Caco-2 (cell line): ENCODE results near the gene RAB42. TPM values are rescaled to one million over a fixed set of nuclear protein-coding genes. Genes with fewer than 3 reads are reported as not detected.
A peak's percentile ranks its signal among the peaks of the same experiment; 100 is the strongest.

ENCODE experiments used
- BruUV-seq: library from RNA; stranded (reverse); fragments of 400-500 nt; replicated peaks from 2 replicates; lab custom pipeline; 2021; lab: Mats Ljungman, UMichigan
- CTCF ChIA-PET: fragments of 300-600 bp; sonication (Branson Sonifier 250); formaldehyde crosslinking; loops from one replicate; lab custom pipeline; 2022; ENCODE audit warnings: antibody characterized with exemption; lab: Charles Lee
- POLR2A ChIA-PET: fragments of 300-600 bp; sonication (Branson Sonifier 250); formaldehyde crosslinking; loops from one replicate; lab custom pipeline; 2022; ENCODE audit warnings: antibody characterized with exemption; lab: Charles Lee
- DNase-seq, 2 experiments: peaks; one replicate each; pipeline versions ENCODE4 v3.0.0 to v3.0.0-alpha.2; 2020 to 2022
- H3K27me3 ChIP-seq: replicated peaks from 2 replicates; pipeline ENCODE4 v1.6.0; 2011; ENCODE audit warnings: low read length; ENCODE audit not compliant: control insufficient read depth, insufficient read depth
- H3K36me3 ChIP-seq: 2 replicates; pipeline ENCODE4 v1.5.1; 2011; ENCODE audit warnings: low read length; ENCODE audit not compliant: control insufficient read depth, insufficient read depth
- H3K4me1 ChIP-seq: fragments of 250-450 bp; sonication (Bioruptor Pico); 2 replicates; pipeline ENCODE4 v1.5.1; 2020; ENCODE audit warnings: mild to moderate bottlenecking
- H3K4me3 ChIP-seq: 2 replicates; pipeline ENCODE4 v1.5.1; 2011; ENCODE audit warnings: low read depth, mild to moderate bottlenecking, control low read depth, low read length
- H3K9me3 ChIP-seq: fragments of 250-450 bp; sonication (Bioruptor Pico); 2 replicates; pipeline ENCODE4 v1.5.1; 2020; ENCODE audit warnings: mild to moderate bottlenecking, moderate library complexity
- H3K27ac Mint-ChIP-seq: one replicate; pipeline ENCODE4 v1.8.0; 2022; ENCODE audit warnings: mixed read lengths; ENCODE audit not compliant: unreplicated experiment
- H3K27me3 Mint-ChIP-seq: one replicate; pipeline ENCODE4 v1.8.0; 2022; ENCODE audit warnings: mixed read lengths; ENCODE audit not compliant: insufficient read depth, unreplicated experiment
- H3K36me3 Mint-ChIP-seq: one replicate; pipeline ENCODE4 v1.8.0; 2022; ENCODE audit warnings: mild to moderate bottlenecking, mixed read lengths; ENCODE audit not compliant: insufficient read depth, unreplicated experiment
- H3K4me1 Mint-ChIP-seq: one replicate; pipeline ENCODE4 v1.8.0; 2022; ENCODE audit warnings: low read depth, mixed read lengths; ENCODE audit not compliant: unreplicated experiment
- H3K4me3 Mint-ChIP-seq: one replicate; pipeline ENCODE4 v1.8.0; 2022; ENCODE audit warnings: mild to moderate bottlenecking, moderate library complexity, mixed read lengths; ENCODE audit not compliant: unreplicated experiment
- H3K9me3 Mint-ChIP-seq: one replicate; pipeline ENCODE4 v1.8.0; 2022; ENCODE audit warnings: mixed read lengths; ENCODE audit not compliant: unreplicated experiment
- CTCF ChIP-seq, 2 experiments: fragments of 200-600 bp in 1 of 2; IDR thresholded peaks; 1 replicate in 1 of 2; 2 replicates in 1 of 2; pipeline versions ENCODE4 v1.5.1 to v1.8.0; 2011 to 2022; ENCODE audit warnings: antibody characterized with exemption in 1 of 2, control low read depth in 1 of 2, inconsistent platforms in 1 of 2, low read depth in 1 of 2, low read length in 1 of 2, mild to moderate bottlenecking in 1 of 2, moderate library complexity in 1 of 2; ENCODE audit not compliant: insufficient read depth in 1 of 2, severe bottlenecking in 1 of 2, unreplicated experiment in 1 of 2
- intact Hi-C: fragments of 100-400 bp; cut with micrococcal nuclease; formaldehyde crosslinking; loops from one replicate; pipeline ENCODE4 v1.10.0; 2022; ENCODE audit not compliant: unreplicated experiment
- total RNA-seq: library from RNA; stranded (reverse); gene quantifications from 2 replicates; pipeline ENCODE4 v1.2.3, GENCODE V29; 2022

Gene RAB42
- total RNA-seq, 1 experiment from 2014 or later = 2.5 TPM

- TF ChIP-seq CTCF (IDR thresholded peaks at IDR 0.05; ENCODE audit: insufficient read depth in 1 of 2, low read depth in 1 of 2, low read length in 1 of 2, severe bottlenecking in 1 of 2, unreplicated experiment in 1 of 2) = no peak
- peak; percentile 68 to 69 for DNase-seq
- Histone ChIP-seq H3K9me3 (no peaks in the 10 kb centered on the region), H3K36me3 (no peaks in the 10 kb centered on the region; the same call in 1 of the 2 replicates), H3K4me3 (no peak overlapping the region), H3K4me1 (peaks cover 22% of the 10 kb centered on the region), H3K27me3 (no peaks in the 10 kb centered on the region)
- no TSS peak for BruUV-seq
- ChIA-PET CTCF (interaction anchor here (1.0 to 1.1 kb wide), 3 partner anchors 37 to 270 kb away, joined by 3 read pairs; partner anchors contain the start of gene YTHDF2), POLR2A (interaction anchor here (0.6 to 3.0 kb wide), 3 partner anchors 24 to 130 kb away, joined by 3 to 14 read pairs (median 3); partner anchors contain the start of genes TAF12 and YTHDF2)
- H3K27ac Mint-ChIP-seq = no peak overlapping the region
- H3K4me1 Mint-ChIP-seq = no peaks in the 10 kb centered on the region
- no peaks in the 10 kb centered on the region for H3K9me3 Mint-ChIP-seq
- intact Hi-C loops = no loop called here
- H3K36me3 Mint-ChIP-seq = no peaks in the 10 kb centered on the region
- H3K4me3 Mint-ChIP-seq = no peak overlapping the region
- no peaks in the 10 kb centered on the region for H3K27me3 Mint-ChIP-seq
Observed at GRCh38 chr1:28606771-28607170, 14.7 kb downstream of the RAB42 start.

DNA sequence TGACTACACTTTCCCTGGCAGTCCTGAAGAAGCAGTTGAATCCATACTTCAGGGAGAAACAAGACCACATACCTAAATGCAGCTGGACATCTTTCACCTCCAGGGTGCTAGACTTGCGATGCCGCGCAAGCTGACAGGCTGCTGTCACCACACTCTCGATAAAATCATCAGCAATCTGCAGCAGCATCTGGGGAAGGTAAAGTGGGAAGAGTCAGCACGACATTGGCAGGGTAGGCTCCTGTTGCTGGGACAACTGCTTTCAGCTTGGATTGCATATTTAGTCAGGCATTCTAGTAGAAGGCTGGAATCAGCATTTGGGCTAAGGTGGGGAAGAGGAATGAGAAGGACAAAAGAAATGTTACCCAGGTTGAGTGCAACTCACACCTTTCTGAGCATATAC lies 21.1 kb downstream of the RAB42 start:
- peaks cover 8% of the 10 kb centered on the region for H3K36me3 Mint-ChIP-seq
- no peaks in the 10 kb centered on the region for H3K27me3 Mint-ChIP-seq
- H3K4me3 ChIP-seq = no peak overlapping the region
- H3K4me1 ChIP-seq = no peaks in the 10 kb centered on the region
- TF ChIP-seq CTCF (IDR thresholded peaks at IDR 0.05; ENCODE audit: insufficient read depth in 1 of 2, low read depth in 1 of 2, low read length in 1 of 2, severe bottlenecking in 1 of 2, unreplicated experiment in 1 of 2) = no peak
- H3K9me3 Mint-ChIP-seq = no peaks in the 10 kb centered on the region
- ChIA-PET POLR2A (no interaction called here), CTCF (no interaction called here)
- no peak for DNase-seq
- H3K9me3 ChIP-seq = no peaks in the 10 kb centered on the region
- H3K4me3 Mint-ChIP-seq = no peak overlapping the region
- no peaks in the 10 kb centered on the region for H3K27me3 ChIP-seq
- H3K27ac Mint-ChIP-seq = no peak overlapping the region
- intact Hi-C loops = no loop called here
- no TSS peak for BruUV-seq
- H3K4me1 Mint-ChIP-seq = no peaks in the 10 kb centered on the region
- no peaks in the 10 kb centered on the region for H3K36me3 ChIP-seq

DNA sequence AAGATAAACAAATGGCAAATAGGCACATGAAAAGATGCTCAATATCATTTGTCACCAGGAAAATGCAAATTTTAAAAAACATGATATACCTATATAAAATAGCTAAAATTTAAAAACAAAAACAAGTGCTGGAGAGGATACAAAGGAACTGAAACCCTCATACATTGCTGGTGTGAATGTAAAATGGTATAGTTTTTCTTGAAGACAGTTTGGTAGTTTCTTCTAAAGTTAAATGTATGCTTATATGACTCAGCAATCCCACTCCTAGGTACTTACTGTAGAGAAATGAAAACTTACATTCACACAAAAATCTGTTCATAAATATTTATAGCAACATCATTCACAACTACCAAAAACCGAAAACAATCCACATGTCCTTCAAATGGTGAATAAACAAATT lies 39.6 kb downstream of the RAB42 start:
- POLR2A ChIA-PET = no interaction called here
- H3K9me3 Mint-ChIP-seq = no peaks in the 10 kb centered on the region
- Histone ChIP-seq H3K9me3 (no peaks in the 10 kb centered on the region), H3K27me3 (no peaks in the 10 kb centered on the region), H3K36me3 (no peaks in the 10 kb centered on the region), H3K4me3 (no peak overlapping the region), H3K4me1 (no peaks in the 10 kb centered on the region)
- intact Hi-C loops = no loop called here
- CTCF ChIA-PET = no interaction called here
- no peaks in the 10 kb centered on the region for H3K27me3 Mint-ChIP-seq
- H3K27ac Mint-ChIP-seq = no peak overlapping the region
- H3K36me3 Mint-ChIP-seq = peaks cover 12% of the 10 kb centered on the region
- no peak for TF ChIP-seq CTCF (IDR thresholded peaks at IDR 0.05; ENCODE audit: insufficient read depth in 1 of 2, low read depth in 1 of 2, low read length in 1 of 2, severe bottlenecking in 1 of 2, unreplicated experiment in 1 of 2)
- H3K4me3 Mint-ChIP-seq = no peak overlapping the region
- BruUV-seq = no TSS peak
- H3K4me1 Mint-ChIP-seq = no peaks in the 10 kb centered on the region
- DNase-seq = no peak
